ENCODE measurements around the gene BCKDK. TPM values are rescaled to one million over a fixed set of nuclear protein-coding genes. Genes with fewer than 3 reads are reported as not detected.

BCKDK gene
- total RNA-seq, 1 experiment from 2014 or later, result 57.0 TPM

DNA sequence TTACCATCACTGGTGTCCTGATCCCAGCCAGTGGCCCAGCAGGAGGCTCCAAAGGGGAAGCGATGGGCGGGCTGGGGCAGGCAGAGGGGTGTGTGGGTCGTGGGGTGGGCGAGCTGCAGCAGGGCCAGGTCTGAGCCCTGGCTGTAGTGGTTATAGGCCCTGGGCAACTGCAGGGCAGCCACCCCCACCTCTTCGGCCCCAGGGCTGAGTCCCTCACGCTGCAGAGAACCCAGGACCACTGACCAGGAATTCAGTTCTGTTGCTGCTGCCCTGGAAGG lies 21.6 kb upstream of the BCKDK start:
- H2AK5ac ChIP-seq (ENCODE audit: insufficient read length, low read length), result no peak overlapping the region

More for the DNA sequence above, 21.6 kb upstream of the BCKDK start:
- Histone ChIP-seq H3K18ac (ENCODE audit: insufficient read length, low read depth, low read length) (no peak overlapping the region), H2AFZ (ENCODE audit: low read length) (no peak overlapping the region), H4K20me1 (ENCODE audit: control insufficient read depth, insufficient read depth, insufficient read length) (no peaks in the 10 kb centered on the region), H3T11ph (ENCODE audit: low read length) (no peak overlapping the region), H2BK12ac (ENCODE audit: insufficient read length, low read depth, low read length) (no peak overlapping the region), H3K23ac (ENCODE audit: insufficient read length, low read depth, low read length) (no peak overlapping the region), H4K5ac (ENCODE audit: insufficient read length, low read depth, low read length) (no peak overlapping the region), H3K27me3 (ENCODE audit: insufficient read depth, low read length) (no peaks in the 10 kb centered on the region), H3K56ac (ENCODE audit: insufficient read length, low read depth, low read length) (no peak overlapping the region), H3K14ac (ENCODE audit: insufficient read depth, low read length) (no peak overlapping the region), H3K23me2 (ENCODE audit: insufficient read length, low read depth, low read length, poor library complexity, severe bottlenecking) (no peaks in the 10 kb centered on the region), H4K8ac (replicated peaks; ENCODE audit: insufficient read length, low read depth, low read length) (no peak overlapping the region), H4K91ac (ENCODE audit: insufficient read length, low read depth, low read length) (no peak overlapping the region), H3K9me3 (ENCODE audit: control insufficient read depth, low read depth, low read length) (no peaks in the 10 kb centered on the region), H3K79me1 (ENCODE audit: insufficient read depth, low read depth, low read length, poor library complexity, severe bottlenecking) (peaks cover 2% of the 10 kb centered on the region), H2BK120ac (ENCODE audit: low read depth, low read length, poor library complexity, severe bottlenecking) (no peak overlapping the region), H3K4me1 (ENCODE audit: insufficient read depth, low read length) (no peaks in the 10 kb centered on the region), H2BK20ac (ENCODE audit: low read depth, low read length, poor library complexity, severe bottlenecking) (no peak overlapping the region), H3K79me2 (ENCODE audit: insufficient read depth, low read length) (no peaks in the 10 kb centered on the region), H3K27ac (ENCODE audit: insufficient read length, low read depth, low read length) (no peak overlapping the region), H3K4me2 (ENCODE audit: insufficient read depth, insufficient read length, low read length) (no peak overlapping the region), H2BK15ac (ENCODE audit: low read depth, low read length) (no peak overlapping the region), H3K9ac (ENCODE audit: extremely low read depth, insufficient read length, low read length) (no peak overlapping the region), H2BK5ac (ENCODE audit: insufficient read length, low read length) (no peak overlapping the region), H3K4ac (ENCODE audit: low read depth, low read length) (no peak overlapping the region)
- Mint-ChIP-seq H3K4me1 (peaks cover 0 to 3% of the 10 kb centered on the region in 2 experiments; a peak in 1 of 4 replicates), H3K27me3 (ENCODE audit: low read depth) (no peaks in the 10 kb centered on the region), H3K27ac (no peak overlapping the region; a peak in 1 of 7 replicates), H3K36me3 (ENCODE audit: insufficient read depth in 1 of 3, low read depth in 3 of 3) (peaks cover 7 to 33% (median 29%) of the 10 kb centered on the region in 3 experiments; a peak in 6 of 7 replicates), H3K4me3 (no peak overlapping the region), H3K9me3 (no peaks in the 10 kb centered on the region)
- TF ChIP-seq, protein P1, sequence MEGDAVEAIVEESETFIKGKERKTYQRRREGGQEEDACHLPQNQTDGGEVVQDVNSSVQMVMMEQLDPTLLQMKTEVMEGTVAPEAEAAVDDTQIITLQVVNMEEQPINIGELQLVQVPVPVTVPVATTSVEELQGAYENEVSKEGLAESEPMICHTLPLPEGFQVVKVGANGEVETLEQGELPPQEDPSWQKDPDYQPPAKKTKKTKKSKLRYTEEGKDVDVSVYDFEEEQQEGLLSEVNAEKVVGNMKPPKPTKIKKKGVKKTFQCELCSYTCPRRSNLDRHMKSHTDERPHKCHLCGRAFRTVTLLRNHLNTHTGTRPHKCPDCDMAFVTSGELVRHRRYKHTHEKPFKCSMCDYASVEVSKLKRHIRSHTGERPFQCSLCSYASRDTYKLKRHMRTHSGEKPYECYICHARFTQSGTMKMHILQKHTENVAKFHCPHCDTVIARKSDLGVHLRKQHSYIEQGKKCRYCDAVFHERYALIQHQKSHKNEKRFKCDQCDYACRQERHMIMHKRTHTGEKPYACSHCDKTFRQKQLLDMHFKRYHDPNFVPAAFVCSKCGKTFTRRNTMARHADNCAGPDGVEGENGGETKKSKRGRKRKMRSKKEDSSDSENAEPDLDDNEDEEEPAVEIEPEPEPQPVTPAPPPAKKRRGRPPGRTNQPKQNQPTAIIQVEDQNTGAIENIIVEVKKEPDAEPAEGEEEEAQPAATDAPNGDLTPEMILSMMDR (conservative IDR thresholded peaks at IDR 0.05), result no peak
- WGBS (ENCODE audit: extremely low coverage, insufficient read length, low lambda C conversion rate), result no CpG with 5 or more reads among the region's 6 CpGs
- no peak for DNase-seq

Data from H9 (cell line).